Nephron (organoid): ENCODE measurements around the gene ABCC1.
"Not testable (repeated sequence)": the region's sequence is repeated elsewhere in the genome, so short reads cannot be mapped to it uniquely, and the experiment has no call there.

Experiments
- H3K27ac Mint-ChIP-seq, 3 experiments: 2 replicates each; pipeline ENCODE4 v1.8.0; 2020; ENCODE audit warnings: mixed read lengths in 3 of 3, mild to moderate bottlenecking in 2 of 3, moderate library complexity in 1 of 3
- H3K27me3 Mint-ChIP-seq: 2 replicates; pipeline ENCODE4 v1.8.0; 2021; ENCODE audit warnings: low read depth, mild to moderate bottlenecking, moderate library complexity, mixed read lengths
- H3K36me3 Mint-ChIP-seq: 2 replicates; pipeline ENCODE4 v1.8.0; 2020; ENCODE audit warnings: low read depth, mixed read lengths
- H3K4me1 Mint-ChIP-seq: 2 replicates; pipeline ENCODE4 v1.8.0; 2020; ENCODE audit warnings: mixed read lengths
- H3K4me3 Mint-ChIP-seq, 3 experiments: 2 replicates each; pipeline ENCODE4 v1.8.0; 2020; ENCODE audit warnings: mild to moderate bottlenecking in 3 of 3, mixed read lengths in 3 of 3, moderate library complexity in 2 of 3
- H3K9me3 Mint-ChIP-seq: 2 replicates; pipeline ENCODE4 v1.8.0; 2020; ENCODE audit warnings: mixed read lengths
- TF ChIP-seq, protein P1 (sequence below), 3 experiments: fragments of 200-600 bp; sonication (generic); IDR thresholded peaks; one replicate each; pipeline ENCODE4 v1.5.0; 2021; ENCODE audit warnings: antibody characterized with exemption in 3 of 3; ENCODE audit not compliant: unreplicated experiment in 3 of 3

Gene ABCC1

DNA sequence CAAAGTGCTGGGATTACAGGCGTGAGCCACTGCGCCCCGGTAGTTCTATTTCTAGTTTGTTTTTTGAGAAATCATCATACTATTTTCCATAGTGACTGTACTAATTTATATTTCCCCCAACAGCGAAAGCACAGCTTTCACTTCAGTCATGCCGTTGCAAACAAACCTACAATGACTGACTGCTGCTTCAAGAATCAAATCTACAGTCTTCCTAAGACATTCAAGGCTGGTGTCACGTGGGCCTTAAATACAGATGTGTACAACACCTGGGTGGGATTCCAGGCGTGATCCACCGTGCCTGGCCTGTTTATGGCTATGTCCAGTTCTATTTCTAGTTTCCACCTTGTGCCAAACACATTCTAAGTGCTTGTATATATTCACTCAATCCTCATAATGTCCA, 201.9 kb downstream of the ABCC1 start:
- TF ChIP-seq, protein P1, sequence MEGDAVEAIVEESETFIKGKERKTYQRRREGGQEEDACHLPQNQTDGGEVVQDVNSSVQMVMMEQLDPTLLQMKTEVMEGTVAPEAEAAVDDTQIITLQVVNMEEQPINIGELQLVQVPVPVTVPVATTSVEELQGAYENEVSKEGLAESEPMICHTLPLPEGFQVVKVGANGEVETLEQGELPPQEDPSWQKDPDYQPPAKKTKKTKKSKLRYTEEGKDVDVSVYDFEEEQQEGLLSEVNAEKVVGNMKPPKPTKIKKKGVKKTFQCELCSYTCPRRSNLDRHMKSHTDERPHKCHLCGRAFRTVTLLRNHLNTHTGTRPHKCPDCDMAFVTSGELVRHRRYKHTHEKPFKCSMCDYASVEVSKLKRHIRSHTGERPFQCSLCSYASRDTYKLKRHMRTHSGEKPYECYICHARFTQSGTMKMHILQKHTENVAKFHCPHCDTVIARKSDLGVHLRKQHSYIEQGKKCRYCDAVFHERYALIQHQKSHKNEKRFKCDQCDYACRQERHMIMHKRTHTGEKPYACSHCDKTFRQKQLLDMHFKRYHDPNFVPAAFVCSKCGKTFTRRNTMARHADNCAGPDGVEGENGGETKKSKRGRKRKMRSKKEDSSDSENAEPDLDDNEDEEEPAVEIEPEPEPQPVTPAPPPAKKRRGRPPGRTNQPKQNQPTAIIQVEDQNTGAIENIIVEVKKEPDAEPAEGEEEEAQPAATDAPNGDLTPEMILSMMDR (IDR thresholded peaks at IDR 0.05; ENCODE audit: unreplicated experiment in 3 of 3): no peak
- H3K27me3 Mint-ChIP-seq: peaks cover 4% of the 10 kb centered on the region
- H3K27ac Mint-ChIP-seq: no peak overlapping the region
- peaks cover 3% of the 10 kb centered on the region for H3K9me3 Mint-ChIP-seq
- peaks cover 8% of the 10 kb centered on the region for H3K36me3 Mint-ChIP-seq
- peaks cover 8% of the 10 kb centered on the region for H3K4me1 Mint-ChIP-seq
- H3K4me3 Mint-ChIP-seq: no peak overlapping the region

DNA sequence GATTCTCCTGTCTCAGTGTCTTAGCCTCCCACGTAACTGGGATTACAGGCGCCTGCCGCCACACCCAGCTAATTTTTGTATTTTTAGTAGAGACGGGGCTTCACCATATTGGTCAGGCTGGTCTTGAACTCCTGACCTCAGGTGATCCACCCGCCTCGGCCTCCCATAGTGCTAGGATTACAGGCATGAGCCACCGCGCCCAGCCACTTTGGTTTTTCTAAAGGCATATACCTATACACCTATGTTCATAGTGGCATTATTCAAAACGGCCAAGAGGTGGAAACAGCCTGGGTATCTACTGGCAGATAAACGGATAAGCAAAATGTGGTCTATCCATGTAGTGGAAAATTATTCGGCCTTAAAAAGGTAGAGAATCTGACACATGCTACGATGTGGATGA, 203.6 kb downstream of the ABCC1 start:
- Mint-ChIP-seq H3K9me3 (peaks cover 14% of the 10 kb centered on the region), H3K36me3 (peaks cover 15% of the 10 kb centered on the region)
- H3K27ac Mint-ChIP-seq: not testable (repeated sequence)

DNA sequence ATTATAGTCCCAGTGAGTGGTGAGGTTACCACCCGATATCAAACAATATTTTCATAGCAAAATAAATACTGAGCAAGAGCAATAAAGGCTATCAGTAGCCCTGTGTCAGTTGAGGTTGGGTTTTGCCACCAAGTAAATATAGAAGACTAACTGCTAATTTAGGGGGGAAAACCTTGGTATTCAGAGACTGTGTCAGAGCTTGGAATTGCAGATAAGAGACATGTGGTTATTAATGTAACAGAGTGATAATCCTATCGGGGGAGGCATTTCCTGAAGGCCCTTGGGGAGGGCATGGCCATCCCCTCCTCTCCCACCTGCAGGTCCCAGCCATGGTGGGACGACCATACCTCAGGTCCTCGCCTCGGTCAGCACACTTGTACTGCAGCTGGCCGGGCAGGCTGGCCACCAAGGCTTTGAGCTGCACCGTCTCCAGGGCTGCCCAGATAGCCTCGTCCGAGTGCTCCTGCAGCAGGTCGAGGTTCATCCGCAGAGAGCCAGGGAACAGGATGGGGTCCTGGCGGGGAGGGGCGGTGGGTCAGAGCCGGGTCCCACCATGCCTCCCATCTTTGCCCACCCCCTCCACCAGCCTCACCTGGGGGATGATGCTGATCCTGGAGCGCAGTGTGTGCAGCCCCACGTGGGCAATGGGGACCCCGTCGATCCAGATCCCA, 205.0 kb downstream of the ABCC1 start:
- Mint-ChIP-seq H3K9me3 (peaks cover 28% of the 10 kb centered on the region), H3K4me3 (no peak overlapping the region), H3K36me3 (peaks cover 27% of the 10 kb centered on the region), H3K4me1 (peaks cover 8% of the 10 kb centered on the region), H3K27ac (no peak overlapping the region), H3K27me3 (peaks cover 4% of the 10 kb centered on the region)
- TF ChIP-seq, protein P1 (IDR thresholded peaks at IDR 0.05; ENCODE audit: unreplicated experiment in 3 of 3): no peak

More for the DNA sequence above, 203.6 kb downstream of the ABCC1 start:
- not testable (repeated sequence) for H3K4me1 Mint-ChIP-seq, H3K4me3 Mint-ChIP-seq, H3K27me3 Mint-ChIP-seq

DNA sequence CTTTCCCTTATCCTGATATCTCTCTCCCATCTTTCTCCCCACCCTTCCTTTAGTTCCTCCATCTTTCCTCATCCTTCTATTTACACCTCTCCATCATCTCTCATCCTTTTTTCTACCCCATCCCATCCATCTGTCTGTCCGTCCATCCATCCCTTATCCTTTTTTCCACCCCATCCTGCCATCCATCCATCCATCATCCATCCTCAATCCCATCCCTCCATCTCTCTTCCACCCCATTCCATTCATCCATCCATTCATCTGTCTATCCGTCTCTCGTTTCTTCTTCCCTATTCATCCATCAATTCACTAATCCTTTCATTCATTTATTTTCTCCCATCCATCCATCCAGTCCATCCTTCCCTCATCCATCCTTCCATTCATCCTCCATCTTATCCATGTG, 205.8 kb downstream of the ABCC1 start:
- H3K9me3 Mint-ChIP-seq: peaks cover 33% of the 10 kb centered on the region
- no peak overlapping the region for H3K27ac Mint-ChIP-seq
- H3K36me3 Mint-ChIP-seq: peaks cover 32% of the 10 kb centered on the region

DNA sequence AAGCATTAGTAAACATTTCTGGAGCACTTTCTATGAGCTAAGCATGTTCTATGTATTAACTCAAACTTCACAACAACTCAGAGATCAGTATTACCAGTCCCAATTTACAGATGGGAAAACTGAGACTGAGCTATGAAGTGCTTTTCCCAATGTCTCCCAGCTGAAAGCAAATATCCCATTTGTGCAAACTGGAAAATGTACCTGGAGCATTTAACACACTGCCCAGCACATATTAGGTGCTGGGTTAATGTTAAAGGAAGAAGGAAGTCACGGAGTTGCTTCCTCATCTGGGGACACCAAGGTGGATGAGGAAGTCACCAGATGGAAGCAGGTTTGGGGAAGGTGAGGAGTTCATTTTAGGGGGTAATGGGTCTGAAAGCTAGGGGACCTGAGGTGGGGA, 207.8 kb downstream of the ABCC1 start:
- peaks cover 48% of the 10 kb centered on the region for H3K36me3 Mint-ChIP-seq
- H3K27me3 Mint-ChIP-seq: peaks cover 4% of the 10 kb centered on the region
- H3K9me3 Mint-ChIP-seq: peaks cover 42% of the 10 kb centered on the region
- no peak overlapping the region for H3K27ac Mint-ChIP-seq
- TF ChIP-seq, protein P1 (IDR thresholded peaks at IDR 0.05; ENCODE audit: unreplicated experiment in 3 of 3): no peak
- H3K4me1 Mint-ChIP-seq: no peaks in the 10 kb centered on the region
- H3K4me3 Mint-ChIP-seq: no peak overlapping the region

More for the DNA sequence above, 205.8 kb downstream of the ABCC1 start:
- H3K4me3 Mint-ChIP-seq: no peak overlapping the region
- H3K27me3 Mint-ChIP-seq: peaks cover 4% of the 10 kb centered on the region
- peaks cover 4% of the 10 kb centered on the region for H3K4me1 Mint-ChIP-seq
- TF ChIP-seq, protein P1 (IDR thresholded peaks at IDR 0.05; ENCODE audit: unreplicated experiment in 3 of 3): no peak

DNA sequence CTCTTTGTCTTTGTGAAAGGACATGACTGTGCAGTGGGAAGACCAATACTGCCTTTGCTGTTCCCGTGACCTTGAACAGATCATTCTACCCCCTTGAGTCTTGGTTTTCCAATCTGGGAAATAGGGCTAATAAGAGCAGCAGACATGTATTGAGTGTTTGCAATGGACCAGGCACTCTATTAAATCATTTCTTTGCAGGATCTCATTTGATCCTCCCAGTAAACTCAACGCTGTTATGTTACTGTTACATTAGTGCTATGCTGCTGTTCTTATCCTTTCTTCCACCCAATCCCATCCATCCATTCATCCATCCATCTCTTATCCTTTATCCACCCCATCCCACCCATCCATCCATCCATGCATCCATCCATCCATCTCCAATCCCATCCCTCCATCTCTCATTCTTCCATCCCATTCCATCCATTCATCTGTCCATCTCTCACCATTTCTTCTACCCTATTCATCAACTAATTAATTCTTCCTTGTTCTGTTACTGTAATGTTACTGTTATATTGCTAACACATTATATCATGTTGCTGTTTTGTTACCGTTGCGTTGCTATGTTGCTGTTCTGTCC, 208.8 kb downstream of the ABCC1 start:
- TF ChIP-seq, protein P1 (IDR thresholded peaks at IDR 0.05; ENCODE audit: unreplicated experiment in 3 of 3): no peak
- Mint-ChIP-seq H3K27ac (no peak overlapping the region), H3K36me3 (peaks cover 52% of the 10 kb centered on the region), H3K9me3 (peaks cover 42% of the 10 kb centered on the region), H3K27me3 (peaks cover 4% of the 10 kb centered on the region), H3K4me3 (no peak overlapping the region), H3K4me1 (no peaks in the 10 kb centered on the region)
